HepG2 (cell line): ENCODE measurements around the gene PRDM7. TPM values are rescaled to one million over a fixed set of nuclear protein-coding genes. Genes with fewer than 3 reads are reported as not detected.

ENCODE experiments used
- BATF2 ChIP-seq: sonication (generic); formaldehyde crosslinking; IDR thresholded peaks from 2 replicates; pipeline ENCODE4 v1.8.0; 2022; ENCODE audit warnings: mild to moderate bottlenecking, missing genetic modification reagents, moderate library complexity
- HDAC2 ChIP-seq: sonication (generic); formaldehyde crosslinking; IDR thresholded peaks from 2 replicates; pipeline ENCODE4 v1.4.0; 2020; ENCODE audit warnings: missing genetic modification reagents
- HNRNPUL1 ChIP-seq: fragments of 200-400 bp; formaldehyde crosslinking; IDR thresholded peaks from 2 replicates; pipeline ENCODE4 v1.6.1; 2017; ENCODE audit warnings: low read depth, mild to moderate bottlenecking, low read length, moderate library complexity
- MATR3 ChIP-seq: sonication (generic); formaldehyde crosslinking; IDR thresholded peaks from 2 replicates; pipeline ENCODE4 v1.4.0; 2020; ENCODE audit warnings: missing genetic modification reagents
- PREB ChIP-seq: sonication (generic); formaldehyde crosslinking; IDR thresholded peaks from 2 replicates; pipeline ENCODE4 v1.4.0; 2020; ENCODE audit warnings: missing genetic modification reagents
- TCF7 ChIP-seq: sonication (generic); IDR thresholded peaks from 2 replicates; pipeline ENCODE4 v1.6.1; 2016; ENCODE audit warnings: antibody characterized with exemption, low read depth
- TFDP2 ChIP-seq: sonication (generic); formaldehyde crosslinking; IDR thresholded peaks from 2 replicates; pipeline ENCODE4 v1.4.0; 2020; ENCODE audit warnings: missing genetic modification reagents
- TRIM22 ChIP-seq: fragments of 450-650 bp; IDR thresholded peaks from 2 replicates; pipeline ENCODE4 v1.6.1; 2017
- ZC3H13 ChIP-seq: sonication (generic); formaldehyde crosslinking; IDR thresholded peaks from 2 replicates; pipeline ENCODE4 v1.8.1; 2023; ENCODE audit warnings: mild to moderate bottlenecking, missing genetic modification reagents, moderate library complexity
- ZMAT5 ChIP-seq: sonication (generic); formaldehyde crosslinking; IDR thresholded peaks from 2 replicates; pipeline ENCODE4 v1.5.0; 2020; ENCODE audit warnings: mild to moderate bottlenecking, low read depth, missing genetic modification reagents, borderline replicate concordance
- ZNF142 ChIP-seq: sonication (generic); formaldehyde crosslinking; IDR thresholded peaks from 2 replicates; pipeline ENCODE4 v1.4.0; 2020; ENCODE audit warnings: missing genetic modification reagents
- ZNF160 ChIP-seq: sonication (generic); formaldehyde crosslinking; IDR thresholded peaks from 2 replicates; pipeline ENCODE4 v1.8.0; 2022; ENCODE audit warnings: mild to moderate bottlenecking, inconsistent platforms, missing genetic modification reagents
- ZNF256 ChIP-seq: sonication (generic); formaldehyde crosslinking; conservative IDR thresholded peaks from 2 replicates; pipeline ENCODE4 v1.4.0; 2020; ENCODE audit warnings: missing genetic modification reagents
- ZNF263 ChIP-seq: sonication (generic); formaldehyde crosslinking; IDR thresholded peaks from 2 replicates; pipeline ENCODE4 v1.4.0; 2020; ENCODE audit warnings: missing genetic modification reagents
- ZNF335 ChIP-seq: sonication (generic); formaldehyde crosslinking; IDR thresholded peaks from 2 replicates; pipeline ENCODE4 v1.4.0; 2020; ENCODE audit warnings: missing genetic modification reagents
- ZNF451 ChIP-seq: sonication (generic); formaldehyde crosslinking; IDR thresholded peaks from 2 replicates; pipeline ENCODE4 v1.5.0; 2020; ENCODE audit warnings: mild to moderate bottlenecking, missing genetic modification reagents
- ZNF552 ChIP-seq: sonication (generic); formaldehyde crosslinking; IDR thresholded peaks from 2 replicates; pipeline ENCODE4 v1.9.0; 2022; ENCODE audit warnings: missing genetic modification reagents, mild to moderate bottlenecking, borderline replicate concordance
- ZNF792 ChIP-seq: IDR thresholded peaks from 2 replicates; pipeline ENCODE4 v1.6.1; 2016
- ZSCAN25 ChIP-seq: sonication (generic); formaldehyde crosslinking; IDR thresholded peaks from 2 replicates; pipeline ENCODE4 v1.8.0; 2022; ENCODE audit warnings: mild to moderate bottlenecking, missing genetic modification reagents
- ZSCAN30 ChIP-seq: sonication (generic); formaldehyde crosslinking; IDR thresholded peaks from 2 replicates; pipeline ENCODE4 v1.5.0; 2020; ENCODE audit warnings: mild to moderate bottlenecking, missing genetic modification reagents
- polyA plus RNA-seq, 8 experiments: library from polyadenylated mRNA; depleted of rRNA in 3 of 8; stranded (reverse) in 7 of 8; unstranded in 1 of 8; fragments of >200 nt; fragmentation: Illumina TruSeq in 4 of 8; extraction: Trizol in 4 of 8; gene quantifications; 2 replicates each; pipeline versions ENCODE4 v1.2.1 to v1.2.3, GENCODE V29; 2011 to 2016; ENCODE audit warnings: low read depth in 4 of 8, missing spikeins in 1 of 8, mixed read lengths in 1 of 8; ENCODE audit not compliant: insufficient read depth in 1 of 8
- total RNA-seq, 5 experiments: library from RNA; depleted of rRNA; stranded (reverse); fragments of >200 nt; fragmentation: Illumina TruSeq; extraction: Trizol; gene quantifications; 2 replicates each; pipeline ENCODE4 v1.2.3, GENCODE V29; 2016; ENCODE audit warnings: low read depth in 1 of 5

The PRDM7 gene
- total and polyA plus RNA-seq, 2 of the 13 experiments (the other 11 are each of a cell fraction or from before 2014, with no cell fraction given) = not detected

- TF ChIP-seq PREB (CRISPR knock-in tag) (no peak), ZNF142 (CRISPR knock-in tag) (no peak), ZNF256 (no peak), ZSCAN30 (CRISPR knock-in tag) (no peak), TFDP2 (CRISPR knock-in tag) (peak; percentile 31; the same call in 1 of the 2 replicates), TCF7 (no peak), ZNF451 (CRISPR knock-in tag) (no peak; the same call in 1 of the 2 replicates), HNRNPUL1 (no peak), ZNF335 (CRISPR knock-in tag) (no peak; the same call in 1 of the 2 replicates), ZNF552 (CRISPR knock-in tag) (no peak), ZC3H13 (no peak), BATF2 (CRISPR knock-in tag) (no peak), ZNF160 (CRISPR knock-in tag) (no peak), ZNF792 (CRISPR knock-in tag) (no peak), HDAC2 (CRISPR knock-in tag) (no peak), TRIM22 (no peak), ZSCAN25 (CRISPR knock-in tag) (no peak), ZNF263 (CRISPR knock-in tag) (no peak), ZMAT5 (no peak), MATR3 (CRISPR knock-in tag) (no peak)
Measured at GRCh38 chr16:90018652-90019542, 58.2 kb downstream of the PRDM7 start, which contains the start of gene DBNDD1 (continued).
